HCT116 (cell line): ENCODE data around the gene PPP1R1C. TPM values are rescaled to one million over a fixed set of nuclear protein-coding genes. Genes with fewer than 3 reads are reported as not detected.

Source experiments
- ATAC-seq: fragments of 200-7000 bp; cut with Tn5 transposase; 2 replicates; pipeline ENCODE4 v1.9.1; 2020; ENCODE audit warnings: mild to moderate bottlenecking, moderate library complexity
- BruUV-seq: library from RNA; stranded (reverse); fragments of 400-500 nt; replicated peaks from 2 replicates; lab custom pipeline; 2021; lab: Mats Ljungman, UMichigan
- CTCF ChIA-PET: fragments of 300-600 bp; sonication (Branson Sonifier 250); formaldehyde crosslinking; loops from one replicate; lab custom pipeline; 2021; ENCODE audit warnings: antibody characterized with exemption; lab: Charles Lee
- POLR2A ChIA-PET: fragments of 300-600, 350-600 bp; sonication (Branson Sonifier 250); formaldehyde crosslinking; loops from one replicate; lab custom pipeline; 2021; ENCODE audit warnings: antibody characterized with exemption; lab: Charles Lee
- RAD21 ChIA-PET, 2 experiments: fragments of 300-600 bp; sonication (Branson Sonifier 250); formaldehyde crosslinking; loops; one replicate each; lab custom pipeline; 2023; ENCODE audit warnings: low total read pairs in 2 of 2; ENCODE audit not compliant: uncharacterized antibody in 2 of 2, unreplicated experiment in 2 of 2, low non-redundant PET in 1 of 2; lab: Charles Lee
- DNase-seq: peaks from one replicate; pipeline ENCODE4 v3.0.0-alpha.2; 2010; ENCODE audit warnings: low read depth, low spot score
- H2AFZ ChIP-seq: fragments of 200-600 bp; shearing (Covaris generic), sonication (generic); 2 replicates; pipeline ENCODE4 v1.6.1; 2017; ENCODE audit warnings: low read depth, mixed run types, mixed read lengths, antibody characterized with exemption, low read length; ENCODE audit not compliant: poor library complexity, severe bottlenecking
- H3K27ac ChIP-seq: 2 replicates; pipeline ENCODE4 v1.5.1; 2012; ENCODE audit warnings: low read depth, low read length
- H3K27me3 ChIP-seq: fragments of 200-600 bp; sonication (generic); 2 replicates; pipeline ENCODE4 v1.6.1; 2016; ENCODE audit warnings: mixed run types, low read length, mixed read lengths; ENCODE audit not compliant: insufficient read depth
- H3K36me3 ChIP-seq, 2 experiments: fragments of 200-500 bp in 1 of 2; fragments of 200-600 bp in 1 of 2; sonication (Bioruptor generic) in 1 of 2; sonication (generic) in 1 of 2; 2 replicates each; pipeline versions ENCODE4 v1.5.1 to v1.6.1; 2014 to 2016; ENCODE audit warnings: low read length in 2 of 2, inconsistent platforms in 1 of 2, mixed read lengths in 1 of 2, mixed run types in 1 of 2; ENCODE audit not compliant: insufficient read depth in 2 of 2, control insufficient read depth in 1 of 2
- H3K4me1 ChIP-seq, 2 experiments: fragments of 200-600 bp in 1 of 2; sonication (generic) in 1 of 2; 2 replicates each; pipeline versions ENCODE4 v1.5.1 to v1.6.1; 2012 to 2017; ENCODE audit warnings: low read length in 2 of 2, inconsistent platforms in 1 of 2, mild to moderate bottlenecking in 1 of 2, mixed read lengths in 1 of 2, mixed run types in 1 of 2, moderate library complexity in 1 of 2; ENCODE audit not compliant: insufficient read depth in 2 of 2, control insufficient read depth in 1 of 2
- H3K4me2 ChIP-seq: fragments of 200-600 bp; sonication (generic); 2 replicates; pipeline ENCODE4 v1.6.1; 2017; ENCODE audit warnings: mixed run types, low read length, mixed read lengths
- H3K4me3 ChIP-seq, 2 experiments: fragments of 200-600 bp in 1 of 2; sonication (generic) in 1 of 2; replicated peaks in 1 of 2; 2 replicates each; pipeline ENCODE4 v1.5.1; 2011 to 2016; ENCODE audit warnings: low read length in 2 of 2, control low read depth in 1 of 2, low read depth in 1 of 2, mild to moderate bottlenecking in 1 of 2, mixed read lengths in 1 of 2, mixed run types in 1 of 2
- H3K79me2 ChIP-seq: fragments of 200-600 bp; sonication (generic); 2 replicates; pipeline ENCODE4 v1.6.1; 2017; ENCODE audit warnings: mild to moderate bottlenecking, mixed run types, low read length, moderate library complexity, mixed read lengths; ENCODE audit not compliant: insufficient read depth
- H3K9ac ChIP-seq: fragments of 200-600 bp; sonication (generic); 2 replicates; pipeline ENCODE4 v1.6.1; 2016; ENCODE audit warnings: low read length, mixed read lengths
- H3K9me2 ChIP-seq: fragments of 200-600 bp; sonication (generic), shearing (Covaris generic); 2 replicates; pipeline ENCODE4 v1.6.1; 2017; ENCODE audit warnings: mixed run types, mild to moderate bottlenecking, moderate library complexity; ENCODE audit not compliant: insufficient read depth
- H3K9me3 ChIP-seq, 2 experiments: fragments of 200-500 bp in 1 of 2; fragments of 200-600 bp in 1 of 2; sonication (Bioruptor generic) in 1 of 2; sonication (generic) in 1 of 2; 2 replicates each; pipeline ENCODE4 v1.6.1; 2014 to 2017; ENCODE audit warnings: low read length in 2 of 2, mixed read lengths in 2 of 2, inconsistent platforms in 1 of 2, low read depth in 1 of 2, mild to moderate bottlenecking in 1 of 2, mixed run types in 1 of 2, moderate library complexity in 1 of 2; ENCODE audit not compliant: control insufficient read depth in 1 of 2, insufficient read depth in 1 of 2
- H4K20me1 ChIP-seq: fragments of 200-600 bp; sonication (generic), shearing (Covaris generic); 2 replicates; pipeline ENCODE4 v1.6.1; 2017; ENCODE audit warnings: mixed run types, mild to moderate bottlenecking, moderate library complexity; ENCODE audit not compliant: insufficient read depth
- CBX3 ChIP-seq: IDR thresholded peaks from 2 replicates; pipeline ENCODE4 v1.6.1; 2012; ENCODE audit warnings: low read depth
- CEBPB ChIP-seq: IDR thresholded peaks from 2 replicates; pipeline ENCODE4 v1.6.1; 2012; ENCODE audit warnings: low read depth
- EGR1 ChIP-seq: IDR thresholded peaks from 2 replicates; pipeline ENCODE4 v1.6.1; 2012; ENCODE audit warnings: low read depth
- ELF1 ChIP-seq: IDR thresholded peaks from 2 replicates; pipeline ENCODE4 v1.6.1; 2012; ENCODE audit warnings: low read depth, borderline replicate concordance
- EZH2 ChIP-seq: fragments of 200-600 bp; sonication (generic); IDR thresholded peaks from 2 replicates; pipeline ENCODE4 v1.6.1; 2017; ENCODE audit warnings: antibody characterized with exemption, mixed run types
- JUND ChIP-seq: IDR thresholded peaks from 2 replicates; pipeline ENCODE4 v1.6.1; 2012
- MAX ChIP-seq: IDR thresholded peaks from 2 replicates; pipeline ENCODE4 v1.6.1; 2012
- POLR2A ChIP-seq: IDR thresholded peaks from 2 replicates; pipeline ENCODE4 v1.7.0; 2011; ENCODE audit warnings: borderline replicate concordance; ENCODE audit not compliant: insufficient read depth, insufficient read length; ENCODE audit errors: extremely low read depth
- POLR2AphosphoS5 ChIP-seq: IDR thresholded peaks from 2 replicates; pipeline ENCODE4 v1.6.1; 2011; ENCODE audit warnings: mild to moderate bottlenecking, low read depth, low read length, moderate library complexity
- SIN3A ChIP-seq: IDR thresholded peaks from 2 replicates; pipeline ENCODE4 v1.6.1; 2012; ENCODE audit warnings: low read depth
- SP1 ChIP-seq: IDR thresholded peaks from 2 replicates; pipeline ENCODE4 v1.6.1; 2012; ENCODE audit warnings: low read depth
- TCF7L2 ChIP-seq: IDR thresholded peaks from 2 replicates; pipeline ENCODE4 v1.7.0; 2011; ENCODE audit warnings: borderline replicate concordance, inconsistent platforms; ENCODE audit not compliant: insufficient read depth, insufficient read length; ENCODE audit errors: extremely low read depth
- ZBTB33 ChIP-seq: IDR thresholded peaks from 2 replicates; pipeline ENCODE4 v1.6.1; 2011; ENCODE audit warnings: mild to moderate bottlenecking, low read length, moderate library complexity; ENCODE audit not compliant: insufficient replicate concordance; ENCODE audit errors: extremely low read depth
- ZFX ChIP-seq: fragments of 450-650 bp; IDR thresholded peaks from 2 replicates; pipeline ENCODE4 v1.6.1; 2017
- ZNF274 ChIP-seq: fragments of 200-500 bp; sonication (Bioruptor generic); IDR thresholded peaks from 2 replicates; pipeline ENCODE4 v1.6.1; 2014; ENCODE audit warnings: mild to moderate bottlenecking, low read depth, low read length, inconsistent platforms
- intact Hi-C: fragments of 100-400 bp; cut with micrococcal nuclease; formaldehyde crosslinking; loops from 2 replicates; pipeline ENCODE4 v1.10.0; 2022
- total RNA-seq: library from RNA; stranded (reverse); gene quantifications from one replicate; pipeline ENCODE4 v1.2.1, GENCODE V29; 2021; ENCODE audit not compliant: unreplicated experiment

The PPP1R1C gene
- total RNA-seq, 1 experiment from 2014 or later: 17.8 TPM

GRCh38 chr2:181944914-181945291 lies 40.8 kb upstream of the PPP1R1C start:
- no peaks in the 10 kb centered on the region for H3K9me2 ChIP-seq
- CTCF ChIA-PET: no interaction called here
- no peak for DNase-seq

More at GRCh38 chr2:181944914-181945291, 40.8 kb upstream of the PPP1R1C start:
- TF ChIP-seq POLR2A (no peak), MAX (no peak), ZFX (no peak), ZNF274 (no peak), POLR2AphosphoS5 (no peak), TCF7L2 (no peak), CEBPB (no peak), ELF1 (no peak), SP1 (no peak), SIN3A (no peak), CBX3 (no peak), EGR1 (no peak), ZBTB33 (no peak), JUND (no peak), EZH2 (no peak)
- no peak overlapping the region for H3K27ac ChIP-seq
- POLR2A ChIA-PET: no interaction called here
- RAD21 ChIA-PET: no interaction called here
- H3K36me3 ChIP-seq: no peaks in the 10 kb centered on the region
- no peaks in the 10 kb centered on the region for H4K20me1 ChIP-seq
- no peaks in the 10 kb centered on the region for H3K27me3 ChIP-seq
- H3K79me2 ChIP-seq: no peaks in the 10 kb centered on the region
- H3K9me3 ChIP-seq: no peaks in the 10 kb centered on the region
- no peak overlapping the region for H3K4me2 ChIP-seq
- no peak overlapping the region for H2AFZ ChIP-seq
- no peak overlapping the region for H3K4me3 ChIP-seq
- H3K4me1 ChIP-seq: peaks cover 53 to 66% of the 10 kb centered on the region in 2 experiments
- no peak overlapping the region for H3K9ac ChIP-seq
- no TSS peak for BruUV-seq
- intact Hi-C loops: no loop called here
- no peak for ATAC-seq
